NCI-H82 treated with DMSO at 0.1 percent for 48 hours (cell line): ENCODE measurements around the gene WNK3.

ENCODE experiments used
- DNase-seq: peaks from one replicate; lab custom pipeline; 2025; ENCODE audit not compliant: unreplicated experiment; lab: John Stamatoyannopoulos, UW

Gene WNK3

DNA sequence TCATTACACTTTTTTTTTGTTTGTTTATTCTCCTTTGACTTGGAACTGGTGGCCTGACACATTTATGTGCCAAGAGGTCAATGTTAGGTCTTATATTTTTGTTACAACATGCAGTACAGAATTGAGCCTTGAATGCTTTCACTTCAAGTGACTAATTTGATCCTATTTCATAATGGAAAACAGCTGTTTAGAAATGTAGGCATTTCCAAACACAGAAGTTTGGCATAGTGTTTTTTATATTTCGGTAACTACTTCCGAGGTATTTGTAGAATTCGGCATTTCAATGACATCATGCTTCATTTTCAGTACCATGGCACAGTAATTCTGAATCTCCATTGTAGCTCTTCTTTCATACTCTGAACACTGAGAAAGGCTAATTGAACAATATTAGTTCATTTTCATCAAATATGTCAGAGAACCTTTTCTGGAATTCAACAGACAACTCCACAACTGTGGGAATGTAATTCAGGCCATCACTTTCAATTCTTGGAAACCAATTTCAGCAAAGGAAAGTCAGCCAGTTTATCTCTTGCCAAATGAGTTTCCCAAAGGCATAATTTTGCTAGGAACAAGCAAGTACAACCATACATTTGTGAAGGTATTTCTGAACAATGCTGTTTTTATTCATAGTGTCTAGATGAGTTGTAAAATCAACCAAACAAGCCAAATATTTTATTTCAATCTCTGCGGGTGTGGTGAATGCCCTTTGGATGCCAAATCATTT is 186.2 kb downstream of the WNK3 start:
- no peak for DNase-seq

DNA sequence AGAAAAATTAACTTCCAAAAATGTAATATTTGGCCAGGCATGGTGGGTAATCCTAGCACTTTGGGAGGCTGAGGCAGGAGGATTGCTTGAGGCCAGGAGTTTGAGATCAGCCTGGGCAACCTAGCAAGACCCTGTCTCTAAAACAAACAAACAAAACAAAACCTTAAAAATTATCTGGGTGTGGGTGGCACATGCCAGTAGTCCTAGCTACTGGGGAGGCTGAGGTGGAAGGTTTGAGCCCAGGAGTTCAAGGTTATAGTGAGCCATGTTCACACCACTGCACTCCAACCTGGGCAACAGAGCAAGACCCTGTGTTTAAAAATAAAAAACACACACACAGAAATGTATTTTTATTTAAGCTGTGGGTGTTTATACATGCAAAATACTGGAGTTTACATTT is 186.8 kb downstream of the WNK3 start:
- DNase-seq, result no peak

DNA sequence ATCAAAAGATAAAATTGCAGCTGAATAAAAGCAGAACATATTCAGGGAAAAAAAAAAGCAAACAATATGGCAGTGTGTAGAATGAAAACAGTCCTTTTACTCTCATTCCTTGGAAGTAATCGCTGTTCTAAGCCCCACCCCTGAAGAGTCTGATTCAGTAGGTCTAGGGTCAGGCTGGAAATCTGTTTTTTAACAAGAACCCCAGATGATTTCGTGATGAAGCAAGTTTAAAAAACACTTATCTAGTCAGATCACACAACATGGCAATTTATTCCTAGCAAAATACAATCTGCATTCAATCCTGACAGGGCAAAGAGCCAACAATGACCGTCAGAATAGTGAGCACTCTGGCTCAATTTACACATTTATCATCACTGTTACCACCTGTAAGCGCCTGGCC is 190.9 kb downstream of the WNK3 start:
- no peak for DNase-seq

DNA sequence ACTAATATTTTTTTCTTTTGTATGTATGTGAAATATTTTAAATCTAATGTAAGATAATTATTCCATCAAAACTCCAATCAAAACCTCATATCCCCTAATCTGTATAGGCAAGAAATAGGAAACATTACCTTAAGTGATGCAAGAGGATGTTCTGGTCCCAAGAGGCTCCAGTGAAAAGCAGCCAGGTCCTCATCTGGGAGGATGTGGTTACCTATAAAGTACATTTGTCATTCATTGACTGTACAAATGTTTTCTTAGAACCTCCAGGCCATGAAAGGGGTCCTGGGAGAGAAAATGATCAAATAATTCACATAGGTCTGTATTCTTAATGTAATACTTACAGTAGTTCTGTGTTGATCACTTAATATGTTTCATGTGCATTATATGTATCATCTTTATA is 200.3 kb downstream of the WNK3 start:
- DNase-seq, result no peak
